Cardiac septum (tissue), 1 donor: ENCODE measurements around the gene PSG7. TPM values are rescaled to one million over a fixed set of nuclear protein-coding genes. Genes with fewer than 3 reads are reported as not detected.
"Not testable (repeated sequence)": the region's sequence is repeated elsewhere in the genome, so short reads cannot be mapped to it uniquely, and the experiment has no call there.

Source experiments
- DNase-seq: peaks from one replicate; pipeline ENCODE4 v3.0.0-alpha.2; 2020; ENCODE audit warnings: low spot score
- intact Hi-C: fragments of 100-400 bp; cut with DNase I; formaldehyde crosslinking; loops from one replicate; pipeline ENCODE4 v1.14.0; 2022
- total RNA-seq: library from RNA; stranded (reverse); fragmentation: NEBNext Ultra II Directional; extraction: Animal tissue kit (Norgen Biotek cat#: 25700); gene quantifications from one replicate; pipeline ENCODE4 v1.2.1, GENCODE V29; 2021
- donor health status: DM: no; HTN: no; CAD: no.

The PSG7 gene
- total RNA-seq, 1 donor from 2014 or later, result not detected

DNA sequence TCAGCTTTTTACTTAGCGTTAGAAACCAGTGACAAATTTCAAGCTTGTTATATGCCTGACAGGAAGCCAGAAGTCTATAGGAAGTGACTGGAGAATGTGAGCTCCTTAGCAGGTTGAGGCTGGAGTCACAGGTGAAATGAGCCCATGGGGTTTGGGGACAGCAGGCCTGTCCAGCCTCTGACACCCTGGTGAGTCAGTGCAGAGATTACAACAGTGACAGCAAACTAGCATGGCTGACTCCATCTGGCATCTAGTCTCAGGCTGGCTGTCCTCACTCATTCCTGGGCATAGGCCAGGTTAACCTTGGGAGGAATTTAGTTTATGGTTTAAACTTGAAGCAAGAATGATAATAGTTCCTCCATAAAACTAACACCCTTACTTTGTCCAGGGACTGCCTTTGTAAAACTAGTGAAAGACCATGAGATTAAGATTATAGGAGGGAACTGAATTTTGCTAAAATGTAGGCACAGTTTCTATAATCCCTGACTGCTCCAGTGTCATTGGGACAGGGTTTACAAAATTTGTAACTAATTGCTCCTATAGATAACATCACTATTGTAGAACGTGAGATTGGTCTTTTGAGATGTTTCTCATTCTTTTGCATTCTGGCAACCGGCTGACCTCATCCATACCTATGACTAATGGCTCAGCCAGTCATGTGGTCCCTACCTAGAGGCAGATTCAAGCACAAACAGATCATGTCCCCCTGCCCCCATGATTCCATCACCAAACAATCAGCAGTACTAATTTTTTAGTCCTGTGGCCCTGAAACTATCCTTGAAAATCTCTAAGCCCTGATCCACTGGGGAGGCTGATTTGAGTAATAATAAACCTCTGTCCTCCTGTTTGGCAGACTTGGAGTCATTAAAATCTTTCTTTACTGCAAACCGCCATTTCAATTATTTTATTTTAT is 61.9 kb downstream of the PSG7 start:
- intact Hi-C loops, DNase-seq: not testable (repeated sequence)

DNA sequence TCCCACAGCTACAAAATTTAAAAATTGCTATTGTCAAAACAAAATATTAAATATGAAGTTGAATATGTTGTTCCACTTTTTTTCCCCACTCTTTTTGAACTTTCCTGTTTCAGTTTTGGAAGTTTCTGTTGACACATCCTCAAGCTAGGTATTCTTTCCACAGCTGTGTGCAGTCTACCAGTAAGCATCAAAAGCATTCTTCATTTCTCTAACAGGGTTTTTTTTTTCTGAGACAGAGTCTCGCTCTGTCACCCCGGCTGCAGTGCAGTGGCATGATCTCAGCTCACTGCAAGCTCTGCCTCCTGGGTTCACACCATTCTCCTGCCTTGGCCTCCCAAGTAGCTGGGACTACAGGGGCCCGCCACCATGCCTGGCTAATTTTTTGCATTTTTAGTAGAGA is 62.9 kb downstream of the PSG7 start:
- intact Hi-C loops, DNase-seq: not testable (repeated sequence)

Other genes starting within 250 kb of the PSG7 start
- not detected for gene PSG3, start 196.7 kb downstream of the PSG7 start, total RNA-seq
- not detected for gene PSG8, start 171.5 kb downstream of the PSG7 start, total RNA-seq
- not detected for gene PSG1, start 57.5 kb downstream of the PSG7 start, total RNA-seq
- gene PSG6, start 19.3 kb downstream of the PSG7 start, total RNA-seq, result not detected
- not detected for gene PSG11, start 89.3 kb upstream of the PSG7 start, total RNA-seq
- not detected for gene PSG2, start 145.5 kb upstream of the PSG7 start, total RNA-seq
- gene PSG5, start 249.3 kb upstream of the PSG7 start, total RNA-seq, result not detected